Stimulated activated CD4-positive, alpha-beta T cell treated with anti-CD3 and anti-CD28 coated beads, Interleukin-4, amount 100 ng/mL, for 24 hours (primary cell): Measurements from ENCODE around the gene TGDS.
A peak's percentile ranks its signal among the peaks of the same experiment; 100 is the strongest.

Source experiments
- DNase-seq: peaks from one replicate; pipeline ENCODE4 v3.0.0-alpha.2; 2020

TGDS gene

GRCh38 chr13:94599877-94600276 is 3.9 kb upstream of the TGDS start:
- no peak for DNase-seq

GRCh38 chr13:94598281-94598680 is 2.3 kb upstream of the TGDS start:
- no peak for DNase-seq

GRCh38 chr13:94596575-94596971 is 621 bp upstream of the TGDS start:
- DNase-seq = no peak

GRCh38 chr13:94595001-94595949 is 677 bp downstream of the TGDS start:
- peak; percentile 42 for DNase-seq

- no peak for DNase-seq
These were observed 5.2 kb downstream of the TGDS start for GRCh38 chr13:94590744-94591143.

GRCh38 chr13:94588541-94588940 is 7.4 kb downstream of the TGDS start:
- DNase-seq = no peak

GRCh38 chr13:94586371-94586770 is 9.6 kb downstream of the TGDS start:
- no peak for DNase-seq

GRCh38 chr13:94585543-94586101 is 10.3 kb downstream of the TGDS start:
- DNase-seq = no peak

GRCh38 chr13:94583926-94584325 is 12.0 kb downstream of the TGDS start:
- no peak for DNase-seq

- DNase-seq = no peak
These were observed 16.9 kb downstream of the TGDS start for GRCh38 chr13:94579063-94579462.

GRCh38 chr13:94569615-94570014 is 26.3 kb downstream of the TGDS start:
- no peak for DNase-seq

- DNase-seq = no peak
These were observed 27.5 kb downstream of the TGDS start for GRCh38 chr13:94568443-94568842.

GRCh38 chr13:94567581-94567980 is 28.4 kb downstream of the TGDS start:
- DNase-seq = no peak

GRCh38 chr13:94561126-94561525 is 34.8 kb downstream of the TGDS start:
- no peak for DNase-seq

GRCh38 chr13:94560116-94560515 is 35.8 kb downstream of the TGDS start:
- no peak for DNase-seq

- no peak for DNase-seq
These were observed 36.6 kb downstream of the TGDS start for GRCh38 chr13:94559222-94559795.

GRCh38 chr13:94558716-94559115 is 37.2 kb downstream of the TGDS start:
- DNase-seq = no peak

- no peak for DNase-seq
These were observed 38.2 kb downstream of the TGDS start for GRCh38 chr13:94557684-94558235.

- DNase-seq = no peak
These were observed 39.3 kb downstream of the TGDS start for GRCh38 chr13:94556621-94557020.

- no peak for DNase-seq
These were observed 39.9 kb downstream of the TGDS start for GRCh38 chr13:94556041-94556440.

GRCh38 chr13:94553766-94554165 is 42.2 kb downstream of the TGDS start:
- no peak for DNase-seq

- no peak for DNase-seq
These were observed 43.9 kb downstream of the TGDS start for GRCh38 chr13:94552095-94552494.

GRCh38 chr13:94550062-94550738 is 45.8 kb downstream of the TGDS start:
- no peak for DNase-seq
